ENCODE measurements around the gene OR51V1. TPM values are rescaled to one million over a fixed set of nuclear protein-coding genes. Genes with fewer than 3 reads are reported as not detected.

The OR51V1 gene
- polyA plus RNA-seq, 2 of the 4 experiments (the other 2 are of a cell fraction) = not detected

DNA sequence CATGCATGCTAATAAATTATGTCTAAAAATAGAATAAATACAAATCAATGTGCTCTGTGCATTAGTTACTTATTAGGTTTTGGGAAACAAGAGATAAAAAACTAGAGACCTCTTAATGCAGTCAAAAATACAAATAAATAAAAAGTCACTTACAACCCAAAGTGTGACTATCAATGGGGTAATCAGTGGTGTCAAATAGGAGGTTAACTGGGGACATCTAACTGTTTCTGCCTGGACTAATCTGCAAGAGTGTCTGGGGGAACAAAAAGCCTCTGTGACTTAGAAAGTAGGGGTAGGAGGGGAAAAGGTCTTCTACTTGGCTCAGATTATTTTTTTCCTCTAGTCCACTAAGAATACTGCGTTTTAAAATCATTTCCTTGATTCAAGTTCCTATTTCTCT lies 27.2 kb upstream of the OR51V1 start:
- ATAC-seq (no peak), FAIRE-seq (no peak), DNase-seq (ENCODE audit: low read depth in 1 of 2, low spot score in 1 of 2) (no peak)
- H3K4me3 ChIP-seq = no peak overlapping the region
- no peak for TF ChIP-seq RAD21 (conservative IDR thresholded peaks at IDR 0.05 in 1 of 2, IDR thresholded peaks at IDR 0.05 in 1 of 2)
- no peak for TF ChIP-seq SREBF2 (IDR thresholded peaks at IDR 0.05)
- TF ChIP-seq HOXA7 (CRISPR knock-in tag; IDR thresholded peaks at IDR 0.05) = no peak
- TF ChIP-seq CBX8 (IDR thresholded peaks at IDR 0.05) = no peak
- TF ChIP-seq RCOR1 (IDR thresholded peaks at IDR 0.05; ENCODE audit: low read depth, low read length) = no peak
- TF ChIP-seq KDM5A (IDR thresholded peaks at IDR 0.05) = no peak
- no peak for TF ChIP-seq ZFP36 (IDR thresholded peaks at IDR 0.05; ENCODE audit: borderline replicate concordance, partially characterized antibody)
- no peak for TF ChIP-seq EHMT2 (IDR thresholded peaks at IDR 0.05; ENCODE audit: low read depth)
- no peak for TF ChIP-seq MYC (IDR thresholded peaks at IDR 0.05; ENCODE audit: borderline replicate concordance, low read length)
- no peak for TF ChIP-seq BHLHE40 (IDR thresholded peaks at IDR 0.05; ENCODE audit: low read depth, low read length)
- TF ChIP-seq HDAC2 (IDR thresholded peaks at IDR 0.05) = no peak
- H3K9me3 ChIP-seq = no peaks in the 10 kb centered on the region
- H3K27ac ChIP-seq = no peak overlapping the region
- ChIA-PET POLR2A (no interaction called here), CTCF (no interaction called here)
- no peaks in the 10 kb centered on the region for H3K4me1 ChIP-seq
- 3% methylated on average over 1 of the region's 1 CpG for WGBS (ENCODE audit: missing lambda C conversion rate)
- no peak overlapping the region for H3K4me2 ChIP-seq

- no peak for TF ChIP-seq JUN (IDR thresholded peaks at IDR 0.05)
- no peak for TF ChIP-seq MYC (IDR thresholded peaks at IDR 0.05; ENCODE audit: borderline replicate concordance, low read length)
- no peak for TF ChIP-seq ZFP36 (IDR thresholded peaks at IDR 0.05; ENCODE audit: borderline replicate concordance, partially characterized antibody)
- TF ChIP-seq POLR2AphosphoS2 (conservative IDR thresholded peaks at IDR 0.05; ENCODE audit: low read length) = no peak
- TF ChIP-seq RFX5 (IDR thresholded peaks at IDR 0.05) = no peak
- TF ChIP-seq E2F6 (IDR thresholded peaks at IDR 0.05; ENCODE audit: borderline replicate concordance, low read depth) = no peak
- TF ChIP-seq SREBF2 (IDR thresholded peaks at IDR 0.05) = no peak
- TF ChIP-seq CBX8 (IDR thresholded peaks at IDR 0.05) = no peak
- TF ChIP-seq, protein P1, sequence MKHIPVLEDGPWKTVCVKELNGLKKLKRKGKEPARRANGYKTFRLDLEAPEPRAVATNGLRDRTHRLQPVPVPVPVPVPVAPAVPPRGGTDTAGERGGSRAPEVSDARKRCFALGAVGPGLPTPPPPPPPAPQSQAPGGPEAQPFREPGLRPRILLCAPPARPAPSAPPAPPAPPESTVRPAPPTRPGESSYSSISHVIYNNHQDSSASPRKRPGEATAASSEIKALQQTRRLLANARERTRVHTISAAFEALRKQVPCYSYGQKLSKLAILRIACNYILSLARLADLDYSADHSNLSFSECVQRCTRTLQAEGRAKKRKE (CRISPR knock-in tag; IDR thresholded peaks at IDR 0.05; ENCODE audit: low read depth) = no peak
- no peak for TF ChIP-seq TFCP2L1 (CRISPR knock-in tag; IDR thresholded peaks at IDR 0.05)
- TF ChIP-seq, protein P2, sequence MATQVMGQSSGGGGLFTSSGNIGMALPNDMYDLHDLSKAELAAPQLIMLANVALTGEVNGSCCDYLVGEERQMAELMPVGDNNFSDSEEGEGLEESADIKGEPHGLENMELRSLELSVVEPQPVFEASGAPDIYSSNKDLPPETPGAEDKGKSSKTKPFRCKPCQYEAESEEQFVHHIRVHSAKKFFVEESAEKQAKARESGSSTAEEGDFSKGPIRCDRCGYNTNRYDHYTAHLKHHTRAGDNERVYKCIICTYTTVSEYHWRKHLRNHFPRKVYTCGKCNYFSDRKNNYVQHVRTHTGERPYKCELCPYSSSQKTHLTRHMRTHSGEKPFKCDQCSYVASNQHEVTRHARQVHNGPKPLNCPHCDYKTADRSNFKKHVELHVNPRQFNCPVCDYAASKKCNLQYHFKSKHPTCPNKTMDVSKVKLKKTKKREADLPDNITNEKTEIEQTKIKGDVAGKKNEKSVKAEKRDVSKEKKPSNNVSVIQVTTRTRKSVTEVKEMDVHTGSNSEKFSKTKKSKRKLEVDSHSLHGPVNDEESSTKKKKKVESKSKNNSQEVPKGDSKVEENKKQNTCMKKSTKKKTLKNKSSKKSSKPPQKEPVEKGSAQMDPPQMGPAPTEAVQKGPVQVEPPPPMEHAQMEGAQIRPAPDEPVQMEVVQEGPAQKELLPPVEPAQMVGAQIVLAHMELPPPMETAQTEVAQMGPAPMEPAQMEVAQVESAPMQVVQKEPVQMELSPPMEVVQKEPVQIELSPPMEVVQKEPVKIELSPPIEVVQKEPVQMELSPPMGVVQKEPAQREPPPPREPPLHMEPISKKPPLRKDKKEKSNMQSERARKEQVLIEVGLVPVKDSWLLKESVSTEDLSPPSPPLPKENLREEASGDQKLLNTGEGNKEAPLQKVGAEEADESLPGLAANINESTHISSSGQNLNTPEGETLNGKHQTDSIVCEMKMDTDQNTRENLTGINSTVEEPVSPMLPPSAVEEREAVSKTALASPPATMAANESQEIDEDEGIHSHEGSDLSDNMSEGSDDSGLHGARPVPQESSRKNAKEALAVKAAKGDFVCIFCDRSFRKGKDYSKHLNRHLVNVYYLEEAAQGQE (IDR thresholded peaks at IDR 0.05) = no peak
- TF ChIP-seq MAZ (IDR thresholded peaks at IDR 0.05; ENCODE audit: borderline replicate concordance, low read depth, low read length) = no peak
- no peak for TF ChIP-seq USF2 (IDR thresholded peaks at IDR 0.05)
- TF ChIP-seq, protein P3, sequence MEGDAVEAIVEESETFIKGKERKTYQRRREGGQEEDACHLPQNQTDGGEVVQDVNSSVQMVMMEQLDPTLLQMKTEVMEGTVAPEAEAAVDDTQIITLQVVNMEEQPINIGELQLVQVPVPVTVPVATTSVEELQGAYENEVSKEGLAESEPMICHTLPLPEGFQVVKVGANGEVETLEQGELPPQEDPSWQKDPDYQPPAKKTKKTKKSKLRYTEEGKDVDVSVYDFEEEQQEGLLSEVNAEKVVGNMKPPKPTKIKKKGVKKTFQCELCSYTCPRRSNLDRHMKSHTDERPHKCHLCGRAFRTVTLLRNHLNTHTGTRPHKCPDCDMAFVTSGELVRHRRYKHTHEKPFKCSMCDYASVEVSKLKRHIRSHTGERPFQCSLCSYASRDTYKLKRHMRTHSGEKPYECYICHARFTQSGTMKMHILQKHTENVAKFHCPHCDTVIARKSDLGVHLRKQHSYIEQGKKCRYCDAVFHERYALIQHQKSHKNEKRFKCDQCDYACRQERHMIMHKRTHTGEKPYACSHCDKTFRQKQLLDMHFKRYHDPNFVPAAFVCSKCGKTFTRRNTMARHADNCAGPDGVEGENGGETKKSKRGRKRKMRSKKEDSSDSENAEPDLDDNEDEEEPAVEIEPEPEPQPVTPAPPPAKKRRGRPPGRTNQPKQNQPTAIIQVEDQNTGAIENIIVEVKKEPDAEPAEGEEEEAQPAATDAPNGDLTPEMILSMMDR (IDR thresholded peaks at IDR 0.05) = no peak
- no peak for TF ChIP-seq HES2 (IDR thresholded peaks at IDR 0.05)
- TF ChIP-seq POLR2A (IDR thresholded peaks at IDR 0.05; ENCODE audit: low read length) = no peak
- no peak for TF ChIP-seq ZNF302 (CRISPR knock-in tag; IDR thresholded peaks at IDR 0.05)
- TF ChIP-seq CBX2 (IDR thresholded peaks at IDR 0.05; ENCODE audit: borderline replicate concordance, low read depth) = no peak
- no peak for TF ChIP-seq SMC3 (IDR thresholded peaks at IDR 0.05)
- no peak for FAIRE-seq
- 24% methylated on average over 3 of the region's 3 CpGs for WGBS (ENCODE audit: missing lambda C conversion rate)
- ChIA-PET POLR2A (no interaction called here), CTCF (interaction anchor here (0.6 kb wide), 1 partner anchor 461 kb away, joined by 4 read pairs; no protein-coding TSS in a partner anchor)
- no peak within 1 kb of the TSS for H3K4me3 ChIP-seq
- no peak for DNase-seq (ENCODE audit: low read depth in 1 of 2, low spot score in 1 of 2)
- no peak for ATAC-seq
- H3K4me1 ChIP-seq = no peaks in the 10 kb centered on the region
- H3K4me2 ChIP-seq = no peak within 1 kb of the TSS
- H3K27ac ChIP-seq = no peak within 1 kb of the TSS
- H3K9me3 ChIP-seq = no peaks in the 10 kb centered on the region
Measured at GRCh38 chr11:5226732-5227310, 26.3 kb upstream of the OR51V1 start, which contains the start of gene HBB. Gene HBB, minus strand, starts transcription at chr11:5227071. Its CDS starts 50 bp downstream, at chr11:5227021.
